GM21515 (cell line): ENCODE measurements around the gene MAN1B1.
"Not testable (repeated sequence)": the region's sequence is repeated elsewhere in the genome, so short reads cannot be mapped to it uniquely, and the experiment has no call there.

ENCODE experiments used
- ATAC-seq: cut with Tn5 transposase; IDR thresholded peaks from one replicate; pipeline ENCODE4 v1.9.1; 2021; ENCODE audit not compliant: unreplicated experiment

The MAN1B1 gene

DNA sequence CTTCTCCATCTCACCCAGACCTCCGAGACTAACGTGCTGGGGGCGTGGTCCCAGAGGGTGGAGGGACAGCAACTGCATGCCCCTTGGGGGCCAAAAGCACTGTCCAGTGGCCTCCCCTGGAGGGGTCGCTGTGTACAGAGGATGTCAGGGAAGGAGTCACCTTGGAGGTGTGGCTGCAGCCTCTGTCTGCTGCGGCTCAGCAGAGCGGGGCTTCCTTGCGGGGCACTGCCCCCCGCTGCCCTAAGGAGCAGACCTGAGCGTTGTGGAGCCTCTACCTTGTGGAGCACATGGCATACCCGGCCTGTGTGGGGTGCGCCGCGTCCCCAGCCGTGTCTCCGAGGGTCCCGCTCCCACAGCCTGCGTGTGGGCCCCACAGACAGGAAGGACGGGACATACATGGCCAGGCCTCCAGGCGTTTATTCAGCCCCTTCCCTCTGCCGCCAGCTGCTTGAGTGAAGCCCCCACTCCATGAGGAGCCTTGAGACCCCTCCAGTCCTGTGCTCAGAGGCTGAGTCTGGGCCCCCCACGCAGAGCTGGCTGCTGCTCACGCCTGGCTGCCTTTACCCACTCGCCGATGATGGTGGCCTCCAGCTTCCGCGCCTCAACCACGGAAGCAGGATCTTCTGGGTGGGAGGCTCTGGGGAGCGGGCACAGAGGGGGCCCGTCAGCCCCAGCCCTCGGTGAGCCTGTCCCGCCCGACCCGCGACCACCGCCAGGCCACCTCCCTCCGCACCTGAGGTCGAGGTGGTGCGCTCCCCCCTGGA lies 23.5 kb downstream of the MAN1B1 start:
- ATAC-seq, result no peak

DNA sequence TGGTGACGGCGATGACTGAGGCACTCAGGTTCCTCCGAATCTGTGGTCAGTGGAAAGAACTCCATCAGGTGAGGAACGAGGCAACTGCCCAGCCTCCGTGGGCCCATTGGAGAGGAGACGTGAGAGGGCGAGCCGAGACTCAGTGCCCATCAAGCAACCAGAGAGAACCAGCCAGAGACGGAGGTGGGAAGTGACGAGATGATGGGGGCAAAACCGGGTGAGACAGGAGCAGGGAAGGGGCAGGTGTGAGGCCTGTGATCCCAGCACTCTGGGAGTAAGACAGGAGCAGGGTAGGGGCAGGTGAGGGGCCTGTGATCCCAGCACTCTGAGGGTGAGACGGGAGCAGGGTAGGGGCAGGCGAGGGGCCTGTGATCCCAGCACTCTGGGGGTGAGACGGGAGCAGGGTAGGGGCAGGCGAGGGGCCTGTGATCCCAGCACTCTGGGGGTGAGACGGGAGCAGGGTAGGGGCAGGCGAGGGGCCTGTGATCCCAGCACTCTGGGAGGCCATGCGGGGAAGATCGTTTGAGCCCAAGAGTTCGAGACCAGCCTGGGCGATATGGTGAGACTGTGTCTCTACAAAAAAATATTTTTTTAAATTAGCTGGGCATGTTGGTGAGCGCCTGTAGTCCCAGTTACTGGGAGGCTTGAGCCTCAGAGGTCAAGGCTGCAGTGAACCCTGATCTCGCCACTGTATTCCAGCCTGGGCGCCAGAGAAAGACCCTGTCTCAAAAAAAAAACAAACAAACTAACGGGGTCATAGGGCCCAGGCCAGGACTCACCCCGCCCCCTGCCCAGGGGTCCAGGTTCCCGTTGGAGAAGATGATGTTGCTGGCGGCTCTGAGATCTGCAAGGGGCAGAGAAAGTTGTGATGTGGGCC lies 24.4 kb downstream of the MAN1B1 start:
- no peak for ATAC-seq

DNA sequence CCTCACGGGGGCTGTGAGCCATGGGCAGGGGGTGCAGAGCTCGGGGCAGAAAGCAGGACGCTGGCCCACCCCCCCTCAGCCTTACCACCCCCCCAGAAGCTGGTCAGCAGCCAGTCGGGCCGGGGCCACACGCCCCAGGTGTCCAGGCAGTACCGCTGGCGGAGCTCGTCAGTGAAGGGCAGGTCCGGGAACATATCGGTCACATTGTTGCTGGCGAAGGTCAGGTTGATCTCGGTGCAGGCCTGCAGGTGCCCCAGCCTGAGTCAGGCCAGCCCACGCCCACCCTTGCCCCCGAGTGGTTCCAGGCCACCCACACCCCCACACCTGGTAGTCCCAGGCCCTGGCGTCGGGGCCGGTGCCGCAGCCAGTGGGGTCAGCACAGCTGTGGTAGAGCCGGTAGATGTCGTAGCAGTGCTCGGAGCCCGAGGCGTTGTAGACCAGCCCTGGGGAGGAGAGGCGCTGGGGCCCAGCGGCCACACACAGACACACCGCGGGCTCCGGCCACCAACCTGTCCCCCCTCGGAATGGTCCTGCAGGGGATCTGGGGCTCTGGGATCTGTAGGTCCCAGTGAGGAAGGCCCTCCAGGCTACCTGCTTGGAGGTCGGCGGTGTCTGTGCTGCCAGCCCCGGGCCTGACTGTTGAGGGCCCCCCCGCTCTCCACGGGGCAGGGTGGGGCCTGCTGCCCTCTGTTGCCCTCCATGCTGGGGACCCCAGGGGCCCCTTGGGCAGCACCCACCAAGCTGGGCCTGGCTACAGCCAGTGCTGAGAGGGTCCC lies 25.2 kb downstream of the MAN1B1 start:
- no peak for ATAC-seq

DNA sequence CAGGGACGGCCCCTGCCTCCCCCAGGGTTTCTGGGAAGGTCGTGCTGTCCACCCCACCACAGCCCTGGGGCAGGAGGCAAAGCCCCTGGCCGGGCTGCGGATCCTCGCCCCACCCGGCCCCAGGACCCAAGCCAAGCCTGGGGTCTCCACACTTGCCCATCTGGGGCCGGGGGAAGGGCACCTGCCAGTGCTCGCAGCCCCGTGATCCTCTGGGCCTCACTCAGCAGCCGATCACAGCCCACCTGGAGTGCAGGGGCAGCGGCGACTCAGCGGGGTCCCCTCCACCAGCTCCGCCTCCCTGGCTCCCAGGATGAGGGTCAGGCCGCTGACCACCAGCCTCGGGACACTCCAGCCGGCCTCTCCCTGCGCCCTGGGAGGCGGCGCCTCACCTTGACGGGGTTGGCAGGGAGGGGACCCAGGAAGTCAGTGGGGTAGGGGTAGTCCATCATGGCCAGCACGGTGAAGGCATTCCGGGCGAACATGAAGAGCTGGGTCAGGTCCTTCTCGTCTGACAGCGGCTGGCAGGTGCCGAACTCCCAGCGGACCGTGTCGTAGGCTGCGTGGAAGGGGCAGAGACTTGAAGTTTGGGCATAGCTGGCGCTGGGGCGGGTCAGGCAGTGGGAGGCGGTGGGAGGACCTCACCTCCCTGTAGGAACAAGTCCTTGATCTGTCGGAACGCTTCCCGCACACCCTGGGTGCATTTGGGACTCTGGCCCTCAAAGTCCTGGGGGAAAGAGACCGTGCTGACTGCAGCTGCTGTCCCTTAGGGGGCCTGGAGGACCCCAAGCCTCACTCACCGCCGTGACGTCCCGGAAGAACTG lies 26.0 kb downstream of the MAN1B1 start:
- ATAC-seq, result no peak

DNA sequence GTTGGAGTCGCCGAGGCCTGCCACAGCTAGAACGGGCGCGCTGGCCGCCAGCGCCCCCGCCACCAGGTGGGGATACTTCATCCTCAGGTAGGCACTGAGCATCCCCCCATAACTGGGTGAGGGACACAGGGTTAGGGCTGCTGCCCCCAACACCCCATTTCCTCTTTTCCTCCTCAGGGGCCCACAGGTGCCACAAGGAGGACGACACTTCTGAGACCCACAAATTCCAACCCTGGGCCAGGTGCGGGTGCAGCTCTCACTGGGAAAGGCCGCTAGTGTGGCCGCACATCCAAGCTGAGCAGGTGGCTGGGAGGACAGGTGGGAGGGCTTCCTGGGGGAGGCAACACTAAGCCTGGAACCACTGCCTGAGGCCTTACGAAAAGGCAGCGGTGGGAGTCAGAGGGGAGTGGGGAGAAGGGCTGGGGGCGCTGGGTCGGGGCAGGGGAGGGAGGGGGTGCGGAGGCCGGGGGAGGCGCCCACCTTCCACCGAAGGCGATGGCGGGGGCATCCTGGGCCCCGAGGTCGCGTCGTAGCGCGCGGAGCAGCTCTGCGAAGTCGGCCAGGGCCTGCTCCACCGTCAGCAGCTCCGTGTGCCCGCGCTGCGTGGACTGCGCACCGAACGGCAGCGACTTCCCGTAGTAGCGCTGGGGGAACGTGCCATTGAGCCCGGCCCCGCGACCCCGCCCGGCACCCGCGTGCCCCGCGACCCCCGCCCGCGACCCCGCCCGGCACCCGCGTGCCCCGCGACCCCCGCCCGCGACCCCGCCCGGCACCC lies 26.8 kb downstream of the MAN1B1 start:
- ATAC-seq, result no peak

DNA sequence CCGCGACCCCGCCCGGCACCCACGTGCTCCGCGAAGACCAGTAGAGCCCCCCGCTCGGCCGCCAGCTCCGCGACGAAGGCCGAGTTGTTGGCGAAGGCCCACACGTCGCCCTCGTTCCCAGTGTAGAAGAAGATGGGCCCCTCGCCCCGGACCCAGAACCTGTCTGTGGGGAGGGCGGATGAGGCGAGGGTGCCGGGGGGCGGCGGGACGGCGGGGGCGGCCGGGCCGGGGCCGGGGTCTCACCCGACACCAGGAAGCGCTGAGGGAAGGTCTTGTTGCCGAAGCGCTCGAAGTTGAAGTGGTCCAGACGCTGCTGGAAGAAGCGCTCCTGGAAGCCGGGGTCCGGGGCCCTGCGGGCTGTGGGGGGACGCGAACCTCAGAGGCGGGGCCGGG lies 27.4 kb downstream of the MAN1B1 start:
- ATAC-seq, result peak; percentile 24

DNA sequence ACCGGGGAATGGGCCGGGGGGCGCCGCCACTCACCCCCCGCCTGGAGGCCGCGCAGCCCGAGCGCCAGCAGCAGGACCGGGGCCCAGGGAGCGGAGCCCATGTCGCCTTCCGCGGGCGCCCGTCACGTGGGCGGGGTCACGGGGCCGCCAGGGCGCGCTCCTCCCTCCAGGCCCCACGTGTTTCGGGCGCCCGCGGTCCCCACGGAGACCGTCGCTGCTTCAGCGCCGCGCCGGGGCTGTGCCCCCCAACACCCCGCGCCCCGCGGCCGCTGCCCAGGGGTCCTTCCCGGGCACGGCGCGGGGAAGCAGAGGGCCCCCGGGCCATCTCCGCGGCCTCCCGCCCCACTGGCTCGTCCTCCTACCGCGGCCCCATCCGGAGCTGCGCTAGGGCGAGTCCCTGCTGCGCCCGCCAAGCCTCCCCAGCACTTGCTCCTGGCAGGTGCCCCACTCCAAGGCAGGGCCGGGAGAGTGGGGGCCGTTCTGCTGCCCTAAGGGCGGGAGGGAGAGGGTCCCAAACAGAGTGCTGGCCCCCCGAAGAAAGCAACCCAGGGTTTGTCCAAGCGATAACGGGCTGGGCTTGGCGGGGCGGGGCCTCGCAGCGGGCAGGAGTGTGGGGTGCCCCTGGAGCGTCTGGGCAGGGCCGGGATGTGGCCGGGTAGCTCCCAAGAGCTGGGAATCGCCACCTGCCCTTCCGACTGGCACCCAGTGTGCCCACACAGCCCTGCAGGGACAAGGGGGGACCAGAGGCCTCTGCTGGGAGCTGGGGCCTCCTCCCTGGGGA lies 28.0 kb downstream of the MAN1B1 start, which contains the start of gene DPP7:
TSS of gene DPP7 (minus strand) at position 121 of the 781 bp plus-strand sequence. CDS start at position 101, 20 bp downstream.
- ATAC-seq, result peak; percentile 60

DNA sequence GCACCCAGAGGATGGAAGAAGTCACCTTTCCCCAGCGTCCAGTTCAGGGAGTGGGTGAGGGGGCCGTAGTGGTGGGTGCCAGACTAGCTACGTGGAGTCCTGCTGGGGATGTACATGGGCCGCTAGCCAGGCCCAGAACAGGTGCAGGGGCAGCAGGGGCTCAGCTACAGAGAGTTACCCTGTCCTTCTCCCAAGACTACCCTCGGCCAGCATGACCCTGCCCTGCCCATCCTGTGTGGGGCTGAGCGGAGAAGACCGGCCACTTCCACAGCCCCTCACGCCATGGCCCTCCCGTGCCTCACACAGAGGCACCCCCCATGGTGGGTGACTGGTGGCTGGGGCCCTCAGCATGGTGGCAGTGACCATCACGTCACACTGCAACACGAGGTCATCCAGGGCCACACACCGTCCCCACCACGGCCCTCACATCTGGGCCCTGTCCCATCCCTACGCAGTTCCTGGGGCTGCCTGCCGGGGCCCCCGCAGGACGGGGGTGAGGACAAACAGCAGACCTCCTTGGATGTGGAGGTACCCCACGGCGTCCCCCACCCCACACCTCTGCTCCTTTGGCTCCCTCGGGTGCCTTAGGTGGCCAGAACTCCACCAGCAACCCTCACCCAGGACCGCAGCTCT lies 28.7 kb downstream of the MAN1B1 start:
- ATAC-seq, result no peak

DNA sequence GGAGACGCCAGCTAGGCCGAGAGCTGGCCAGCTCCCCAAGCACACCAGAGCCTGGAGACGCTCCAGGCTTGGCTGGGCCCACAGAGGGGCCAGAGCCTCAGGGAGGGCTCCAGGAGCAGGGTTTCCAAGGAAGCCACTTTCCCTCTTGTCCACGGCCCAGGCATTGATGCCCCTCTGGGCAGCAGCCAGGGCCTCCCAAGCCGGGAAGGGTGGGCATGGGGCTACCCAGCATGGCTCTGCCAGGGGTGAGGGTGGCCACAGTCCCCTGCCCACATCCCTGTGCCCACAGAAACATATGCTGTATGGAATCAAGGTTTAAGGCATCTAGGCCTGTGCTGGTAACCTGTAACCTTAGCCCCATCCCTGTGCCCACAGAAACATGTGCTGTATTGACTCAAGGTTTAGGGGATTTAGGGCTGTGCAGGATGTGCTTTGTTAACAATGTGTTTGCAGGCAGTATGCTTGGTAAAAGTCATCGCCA lies 29.3 kb downstream of the MAN1B1 start:
- ATAC-seq, result no peak

DNA sequence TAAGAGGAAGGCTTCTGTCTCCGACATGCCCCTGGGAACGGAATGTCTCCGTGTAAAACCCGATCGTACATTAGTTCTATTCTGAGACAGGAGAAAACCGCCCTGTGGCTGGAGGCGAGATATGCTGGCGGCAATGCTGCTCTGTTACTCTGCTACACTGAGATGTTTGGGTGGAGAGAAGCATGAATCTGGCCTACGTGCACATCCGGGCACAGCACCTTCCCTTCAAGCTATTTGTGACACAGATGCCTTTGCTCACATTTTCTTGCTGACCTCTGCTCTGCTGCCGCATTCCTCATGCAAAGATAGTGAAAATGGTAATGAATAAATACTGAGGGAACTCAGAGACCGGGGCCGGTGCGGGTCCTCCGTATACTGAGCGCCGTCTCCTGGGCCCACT lies 29.9 kb downstream of the MAN1B1 start:
- ATAC-seq, result no peak

DNA sequence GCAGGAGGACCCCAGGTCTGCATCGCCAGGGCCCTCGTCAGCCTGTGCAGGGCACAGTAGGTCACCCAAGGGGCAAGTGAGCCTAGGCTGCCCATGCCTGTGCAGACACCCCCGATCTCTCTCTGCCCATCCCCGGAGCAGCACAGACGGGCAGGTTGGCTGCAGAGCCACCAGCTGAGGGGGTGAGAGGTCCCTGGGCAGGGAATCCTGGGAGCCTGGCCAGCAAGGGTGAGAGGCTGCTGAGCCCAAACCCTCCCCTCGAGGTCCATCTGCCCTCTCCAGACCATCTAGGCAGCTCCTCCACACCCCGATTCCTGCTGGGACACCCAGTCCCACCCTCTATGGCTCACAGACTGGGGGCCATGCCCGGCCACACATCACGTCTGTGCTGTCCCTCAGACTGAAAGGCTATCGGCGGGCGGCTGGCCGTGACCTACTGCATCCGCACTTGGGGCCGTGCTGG lies 30.5 kb downstream of the MAN1B1 start:
- ATAC-seq, result no peak

DNA sequence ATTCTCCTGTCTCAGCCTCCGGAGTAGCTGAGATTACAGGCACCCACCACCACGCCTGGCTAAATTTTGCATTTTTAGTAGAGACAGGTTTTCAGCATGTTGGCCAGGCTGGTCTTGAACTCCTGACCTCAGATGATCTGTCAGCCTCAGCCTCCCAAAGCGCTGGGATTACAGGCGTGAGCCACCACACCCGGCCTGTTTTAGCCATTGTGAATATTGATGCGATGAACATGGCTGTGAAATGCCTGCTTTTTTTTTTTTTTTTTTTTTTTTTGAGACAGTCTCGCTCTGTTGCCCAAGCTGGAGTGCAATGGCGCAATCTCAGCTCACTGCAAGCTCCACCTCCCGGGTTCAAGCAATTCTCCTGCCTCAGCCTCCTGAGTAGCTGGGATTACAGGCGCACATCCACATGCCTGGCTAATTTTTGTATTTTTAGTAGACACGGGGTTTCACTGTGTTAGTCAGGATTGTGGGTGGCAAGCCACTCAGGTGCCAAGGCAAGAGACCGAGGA lies 31.4 kb downstream of the MAN1B1 start:
- ATAC-seq, result not testable (repeated sequence)

DNA sequence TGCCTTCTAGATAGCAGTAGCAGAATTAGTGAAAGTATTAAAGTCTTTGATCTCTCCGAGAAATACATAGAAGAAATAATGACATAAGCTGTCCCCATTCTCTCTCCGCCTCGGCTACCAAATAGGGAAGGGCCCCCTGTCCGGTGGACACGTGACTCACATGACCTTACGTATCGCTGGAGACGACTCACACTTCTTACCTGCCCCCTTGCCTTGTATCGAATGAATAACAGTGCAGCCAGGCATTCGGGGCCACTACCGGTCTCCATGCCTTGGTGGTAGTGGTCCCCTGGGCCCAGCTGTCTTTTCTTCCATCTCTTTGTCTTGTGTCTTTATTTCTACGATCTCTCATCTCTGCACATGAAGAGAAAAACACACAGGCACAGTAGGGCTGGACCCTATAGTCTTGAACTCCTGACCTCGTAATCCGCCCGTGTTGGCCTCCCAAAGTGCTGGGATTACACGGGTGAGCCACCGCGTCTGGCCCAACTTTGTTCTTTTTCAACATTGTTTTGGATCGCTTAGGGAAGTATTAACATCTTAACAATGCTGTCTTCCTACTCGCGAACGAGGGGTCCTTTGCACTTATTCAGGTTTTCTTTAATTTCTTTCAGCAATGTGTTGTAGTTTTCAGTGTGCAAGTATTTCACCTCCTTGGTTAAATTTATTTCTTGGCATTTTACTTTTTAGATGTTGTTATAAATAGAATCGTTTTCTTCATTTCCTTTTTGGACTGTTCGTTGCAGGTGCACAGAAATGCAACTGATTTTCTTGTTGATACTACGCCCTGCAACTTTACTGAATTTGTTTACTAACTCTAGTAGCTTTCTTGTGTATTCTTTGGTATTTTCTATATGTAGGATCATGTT lies 35.4 kb downstream of the MAN1B1 start:
- ATAC-seq, result not testable (repeated sequence)

DNA sequence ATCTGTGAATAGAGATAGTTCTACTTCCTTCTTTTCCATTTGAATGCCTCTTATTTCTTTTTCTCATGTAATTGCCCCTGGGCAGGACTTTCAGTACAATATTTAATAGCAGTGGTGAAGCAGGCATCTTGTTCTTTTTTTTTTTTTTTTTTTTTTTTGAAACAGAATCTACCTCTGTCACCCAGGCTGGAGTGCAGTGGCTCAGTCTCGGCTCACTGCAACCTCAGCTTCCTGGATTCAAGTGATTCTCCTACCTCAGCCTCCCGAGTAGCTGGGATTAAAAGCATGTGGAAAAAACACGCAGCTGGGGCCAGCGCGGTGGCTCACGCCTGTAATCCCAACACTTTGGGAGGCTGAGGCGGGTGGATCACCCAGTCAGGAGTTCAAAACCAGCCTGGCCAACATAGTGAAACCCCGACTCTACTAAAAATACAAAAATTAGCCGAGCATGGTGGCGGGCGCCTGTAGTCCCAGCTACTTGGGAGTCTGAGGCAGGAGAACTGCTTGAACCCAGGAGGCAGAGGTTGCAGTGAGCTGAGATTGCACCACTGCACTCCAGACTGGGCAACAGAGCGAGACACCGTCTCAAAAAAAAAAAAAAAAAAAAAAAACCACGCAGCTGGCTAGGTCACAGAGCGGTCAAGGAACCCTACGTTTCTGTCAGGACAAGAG lies 36.1 kb downstream of the MAN1B1 start:
- not testable (repeated sequence) for ATAC-seq

DNA sequence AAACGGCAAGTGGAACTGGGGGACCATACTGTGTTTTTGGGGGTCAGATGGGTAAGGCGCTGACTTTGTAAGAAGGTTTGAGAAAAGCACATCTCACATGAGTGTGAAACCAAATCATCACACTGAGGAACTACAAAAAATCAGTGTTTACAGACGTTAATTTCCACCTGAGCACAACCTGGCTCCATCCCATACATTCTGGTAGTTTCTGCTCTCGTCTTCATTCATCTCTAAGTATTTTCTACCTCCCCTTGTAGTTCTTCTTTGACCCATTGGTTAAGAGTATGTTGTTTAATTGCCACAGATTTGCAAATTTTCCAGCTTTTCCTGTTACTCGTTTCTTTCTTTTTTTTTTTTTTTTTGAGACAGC lies 36.7 kb downstream of the MAN1B1 start:
- peak; percentile 42 for ATAC-seq

DNA sequence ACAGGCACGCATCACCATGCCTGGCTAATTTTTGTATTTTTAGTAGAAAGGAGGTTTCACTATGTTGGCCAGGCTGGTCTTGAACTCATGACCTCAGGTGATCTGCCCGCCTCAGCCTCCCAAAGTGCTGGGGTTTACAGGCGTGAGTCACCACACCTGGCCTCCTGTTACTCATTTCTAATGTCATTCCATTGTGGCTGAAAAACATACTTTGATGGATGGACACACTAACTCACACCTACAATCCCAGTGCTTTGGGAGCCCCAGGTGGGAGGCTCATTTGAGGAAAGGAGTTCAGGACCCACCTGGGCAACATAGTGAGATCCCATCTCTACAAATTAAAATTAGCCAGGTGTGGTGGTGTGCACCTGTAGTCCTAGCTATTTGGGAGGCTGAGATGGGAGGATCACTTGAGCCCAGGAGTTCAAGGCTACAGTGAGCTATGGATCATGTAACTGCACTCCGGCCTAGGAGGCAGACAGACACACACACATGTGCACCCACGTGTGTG lies 37.2 kb downstream of the MAN1B1 start:
- ATAC-seq, result not testable (repeated sequence)
